ENCODE results near the gene PUSL1.

GRCh38 chr1:1343811-1344421, 35.5 kb downstream of the PUSL1 start:
- no peak for TF ChIP-seq POLR2AphosphoS5 (IDR thresholded peaks at IDR 0.05; ENCODE audit: low read depth, low read length)
- TF ChIP-seq POLR2A (IDR thresholded peaks at IDR 0.05; ENCODE audit: low read depth, low read length): no peak
